Adipocyte (in vitro differentiated cells): ENCODE measurements around the gene TTC36.
"Not testable (repeated sequence)": the region's sequence is repeated elsewhere in the genome, so short reads cannot be mapped to it uniquely, and the experiment has no call there.

ENCODE experiments used
- DNase-seq: peaks from one replicate; pipeline ENCODE4 v3.0.0-alpha.2; 2015; ENCODE audit warnings: low read depth
- H3K27me3 ChIP-seq: replicated peaks from 2 replicates; pipeline ENCODE4 v1.7.0; 2013; ENCODE audit warnings: mild to moderate bottlenecking, low read length, moderate library complexity; ENCODE audit not compliant: control insufficient read depth, insufficient read depth
- H3K36me3 ChIP-seq: 2 replicates; pipeline ENCODE4 v1.7.0; 2013; ENCODE audit warnings: low read length, mild to moderate bottlenecking, moderate library complexity; ENCODE audit not compliant: control insufficient read depth, insufficient read depth, severe bottlenecking
- H3K4me1 ChIP-seq: 2 replicates; pipeline ENCODE4 v1.7.0; 2013; ENCODE audit warnings: mild to moderate bottlenecking, low read length, moderate library complexity; ENCODE audit not compliant: control insufficient read depth, insufficient read depth
- H3K4me3 ChIP-seq: 2 replicates; pipeline ENCODE4 v1.7.0; 2013; ENCODE audit warnings: mild to moderate bottlenecking, low read length, moderate library complexity
- H3K9ac ChIP-seq: 2 replicates; pipeline ENCODE4 v1.7.0; 2013; ENCODE audit warnings: mild to moderate bottlenecking, low read length, moderate library complexity
- H3K9me3 ChIP-seq: 2 replicates; pipeline ENCODE4 v1.7.0; 2013; ENCODE audit warnings: mild to moderate bottlenecking, low read length, moderate library complexity; ENCODE audit not compliant: control insufficient read depth

The TTC36 gene

GRCh38 chr11:118527109-118527508, at the start of gene TTC36:
TSS of gene TTC36 (plus strand) at chr11:118527474. CDS start at chr11:118527495, 21 bp downstream.
- no peaks in the 10 kb centered on the region for H3K9me3 ChIP-seq
- H3K27me3 ChIP-seq = no peaks in the 10 kb centered on the region
- H3K4me3 ChIP-seq = no peak within 1 kb of the TSS
- H3K4me1 ChIP-seq = peaks cover 22% of the 10 kb centered on the region
- peaks cover 26% of the 10 kb centered on the region for H3K36me3 ChIP-seq
- H3K9ac ChIP-seq = no peak within 1 kb of the TSS
- no peak for DNase-seq

DNA sequence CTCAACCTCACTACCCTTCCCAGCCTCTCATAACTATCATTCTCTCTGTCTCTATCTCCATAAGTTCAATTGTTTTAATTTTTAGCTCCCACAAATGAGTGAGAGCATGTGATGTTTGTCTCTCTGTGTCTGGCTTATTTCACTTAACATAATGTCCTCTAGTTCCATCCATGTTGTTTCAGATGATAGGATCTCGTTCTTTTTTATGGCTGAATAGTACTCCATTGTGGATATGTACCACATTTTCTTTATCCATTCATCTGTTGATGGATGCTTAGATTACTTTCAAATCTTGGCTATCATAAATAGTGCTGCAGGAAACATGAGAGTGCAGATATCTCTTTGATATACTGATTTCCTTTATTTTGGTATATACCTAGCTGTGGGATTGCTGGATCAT, 46.0 kb upstream of the TTC36 start:
- H3K9ac ChIP-seq, DNase-seq, H3K9me3 ChIP-seq, H3K4me3 ChIP-seq, H3K27me3 ChIP-seq, H3K4me1 ChIP-seq: not testable (repeated sequence)
- peaks cover 87% of the 10 kb centered on the region for H3K36me3 ChIP-seq

GRCh38 chr11:118484405-118484804, 42.9 kb upstream of the TTC36 start:
- Histone ChIP-seq H3K27me3 (no peaks in the 10 kb centered on the region), H3K9me3 (no peaks in the 10 kb centered on the region), H3K9ac (no peak overlapping the region), H3K4me3 (no peak overlapping the region), H3K4me1 (peaks cover 3% of the 10 kb centered on the region), H3K36me3 (peaks cover 84% of the 10 kb centered on the region)
- DNase-seq = no peak

DNA sequence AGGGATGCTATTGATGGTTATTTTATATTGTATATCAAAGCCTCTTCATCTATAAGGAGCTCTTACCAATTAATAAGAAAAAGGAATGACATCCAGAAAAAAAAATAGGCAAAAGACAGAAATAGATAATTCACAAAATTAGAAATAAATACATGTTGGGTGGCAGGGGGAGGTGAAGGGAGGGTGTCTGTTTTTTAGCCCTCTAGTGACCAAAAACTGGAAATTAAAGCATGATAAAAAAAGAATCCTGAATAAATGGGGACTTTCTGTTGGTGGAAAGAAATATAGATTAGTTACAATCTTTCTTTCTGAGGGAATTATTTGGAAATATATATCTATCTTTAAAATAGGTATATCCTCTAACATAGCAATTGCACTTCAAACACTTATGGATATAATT, 42.0 kb upstream of the TTC36 start:
- DNase-seq = no peak
- H3K27me3 ChIP-seq = no peaks in the 10 kb centered on the region
- no peak overlapping the region for H3K4me3 ChIP-seq
- peaks cover 84% of the 10 kb centered on the region for H3K36me3 ChIP-seq
- peaks cover 3% of the 10 kb centered on the region for H3K4me1 ChIP-seq
- no peaks in the 10 kb centered on the region for H3K9me3 ChIP-seq
- H3K9ac ChIP-seq = no peak overlapping the region

DNA sequence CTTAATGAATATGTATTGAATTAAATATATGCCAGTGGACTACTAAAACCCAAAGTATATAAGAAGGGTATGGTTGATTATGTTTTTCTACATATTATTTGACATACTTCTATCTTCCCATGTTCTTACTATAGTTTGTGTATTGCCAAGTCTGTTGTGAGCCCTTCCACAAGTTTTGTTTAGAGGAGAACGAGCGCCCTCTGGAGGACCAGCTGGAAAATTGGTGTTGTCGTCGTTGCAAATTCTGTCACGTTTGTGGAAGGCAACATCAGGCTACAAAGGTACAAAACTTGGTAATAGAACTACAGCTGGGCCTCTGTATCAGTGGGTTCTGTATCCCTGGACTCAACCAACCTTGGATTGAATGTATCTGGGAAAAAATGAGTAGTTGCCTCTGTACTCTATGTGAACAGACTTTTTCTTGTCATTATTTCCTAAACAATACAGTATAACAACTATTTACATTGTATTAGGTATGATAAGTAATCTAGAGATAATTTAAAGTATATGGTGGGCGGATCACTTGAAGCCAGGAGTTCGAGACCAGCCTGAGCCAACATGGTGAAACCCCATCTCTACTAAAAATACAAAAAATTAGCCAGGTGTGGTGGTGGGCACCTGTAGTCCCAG, 38.7 kb upstream of the TTC36 start:
- Histone ChIP-seq H3K9ac (no peak overlapping the region), H3K4me3 (no peak overlapping the region), H3K9me3 (no peaks in the 10 kb centered on the region), H3K36me3 (peaks cover 84% of the 10 kb centered on the region), H3K4me1 (peaks cover 3% of the 10 kb centered on the region), H3K27me3 (no peaks in the 10 kb centered on the region)
- peak; percentile 89 for DNase-seq

DNA sequence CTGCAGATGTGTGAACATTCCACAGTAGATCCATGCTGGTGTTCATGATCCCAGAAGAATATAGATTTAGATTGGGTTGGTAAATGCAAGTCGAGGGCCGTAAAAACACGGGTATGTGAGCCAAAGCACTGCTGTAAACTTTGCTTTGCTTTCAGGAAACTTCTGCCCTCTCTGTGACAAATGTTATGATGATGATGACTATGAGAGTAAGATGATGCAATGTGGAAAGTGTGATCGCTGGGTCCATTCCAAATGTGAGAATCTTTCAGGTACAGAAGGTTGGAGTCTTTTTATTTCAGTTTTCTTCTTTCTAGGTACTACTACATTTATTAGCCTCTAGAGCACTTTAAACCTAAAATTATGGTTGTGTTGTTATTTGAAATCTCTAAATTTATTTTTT, 36.2 kb upstream of the TTC36 start:
- Histone ChIP-seq H3K9me3 (no peaks in the 10 kb centered on the region), H3K27me3 (no peaks in the 10 kb centered on the region), H3K36me3 (peaks cover 87% of the 10 kb centered on the region), H3K9ac (peak overlapping the region; percentile 23), H3K4me1 (no peaks in the 10 kb centered on the region), H3K4me3 (no peak overlapping the region)
- no peak for DNase-seq

GRCh38 chr11:118497831-118498230, 29.4 kb upstream of the TTC36 start:
- Histone ChIP-seq H3K4me1 (no peaks in the 10 kb centered on the region), H3K9ac (no peak overlapping the region), H3K9me3 (no peaks in the 10 kb centered on the region), H3K27me3 (no peaks in the 10 kb centered on the region), H3K4me3 (no peak overlapping the region), H3K36me3 (peaks cover 98% of the 10 kb centered on the region)
- peak; percentile 72 for DNase-seq

GRCh38 chr11:118503216-118503615, 24.1 kb upstream of the TTC36 start:
- Histone ChIP-seq H3K9me3 (no peaks in the 10 kb centered on the region), H3K27me3 (no peaks in the 10 kb centered on the region), H3K36me3 (peaks cover 96% of the 10 kb centered on the region), H3K4me1 (no peaks in the 10 kb centered on the region), H3K4me3 (no peak overlapping the region), H3K9ac (no peak overlapping the region)
- DNase-seq = no peak

DNA sequence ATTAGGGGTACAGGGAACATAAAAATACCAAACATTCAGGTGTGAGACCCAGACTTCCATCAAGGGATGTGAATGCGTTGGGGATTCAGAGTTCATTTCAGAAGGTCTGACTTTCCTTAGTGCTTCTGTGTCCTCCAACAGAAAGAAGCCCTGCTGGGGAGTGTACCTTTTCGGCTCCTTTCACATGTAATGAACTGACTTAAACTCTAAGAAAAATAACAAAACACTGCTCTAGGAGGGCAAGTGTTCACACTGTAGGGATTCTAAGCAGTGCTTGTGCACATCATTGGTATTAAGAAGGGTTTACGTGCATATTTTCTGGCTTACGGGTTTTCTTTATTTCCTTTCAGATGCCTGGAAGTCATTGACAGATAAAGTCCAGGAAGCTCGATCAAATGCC, 15.7 kb upstream of the TTC36 start:
- no peaks in the 10 kb centered on the region for H3K9me3 ChIP-seq
- H3K27me3 ChIP-seq = no peaks in the 10 kb centered on the region
- H3K4me1 ChIP-seq = no peaks in the 10 kb centered on the region
- H3K36me3 ChIP-seq = peaks cover 91% of the 10 kb centered on the region
- H3K9ac ChIP-seq = no peak overlapping the region
- DNase-seq = no peak
- H3K4me3 ChIP-seq = no peak overlapping the region

DNA sequence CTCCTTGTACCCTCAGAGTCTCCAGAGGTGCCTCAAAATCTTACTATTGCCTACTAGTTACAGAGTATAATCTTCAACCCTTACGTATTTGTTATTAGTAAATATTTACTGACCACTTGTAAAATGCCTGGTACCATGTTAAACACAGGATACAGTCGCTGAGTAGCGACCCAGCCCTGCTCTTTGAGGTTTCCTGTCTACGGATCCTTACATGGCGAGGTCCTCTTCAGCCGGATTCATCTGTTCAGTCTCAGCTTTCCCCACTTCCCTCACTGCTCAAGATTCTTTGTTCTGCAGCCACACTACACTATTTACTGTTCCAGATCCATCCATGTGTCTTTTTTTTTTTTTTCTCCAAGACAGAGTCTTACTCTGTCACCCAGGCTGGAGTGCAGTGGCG, 13.2 kb upstream of the TTC36 start:
- Histone ChIP-seq H3K9me3 (no peaks in the 10 kb centered on the region), H3K27me3 (no peaks in the 10 kb centered on the region), H3K4me3 (no peak overlapping the region), H3K36me3 (peaks cover 85% of the 10 kb centered on the region), H3K9ac (no peak overlapping the region), H3K4me1 (no peaks in the 10 kb centered on the region)
- no peak for DNase-seq

- H3K36me3 ChIP-seq = peaks cover 86% of the 10 kb centered on the region
- no peak for DNase-seq
- H3K4me1 ChIP-seq = peaks cover 4% of the 10 kb centered on the region
- H3K4me3 ChIP-seq = no peak overlapping the region
- H3K27me3 ChIP-seq = no peaks in the 10 kb centered on the region
- H3K9ac ChIP-seq = no peak overlapping the region
- H3K9me3 ChIP-seq = no peaks in the 10 kb centered on the region
Measured at GRCh38 chr11:118519549-118519948, 7.7 kb upstream of the TTC36 start.

- Histone ChIP-seq H3K9me3 (no peaks in the 10 kb centered on the region), H3K9ac (no peak overlapping the region), H3K4me1 (peaks cover 15% of the 10 kb centered on the region), H3K27me3 (no peaks in the 10 kb centered on the region), H3K36me3 (peaks cover 68% of the 10 kb centered on the region), H3K4me3 (no peak overlapping the region)
- no peak for DNase-seq
Measured at GRCh38 chr11:118521892-118522311, 5.4 kb upstream of the TTC36 start.
